NCI-H345 (cell line): ENCODE data around the gene KCNQ1.

Source experiments
- DNase-seq: peaks from one replicate; lab custom pipeline; 2025; lab: John Stamatoyannopoulos, UW

The KCNQ1 gene

DNA sequence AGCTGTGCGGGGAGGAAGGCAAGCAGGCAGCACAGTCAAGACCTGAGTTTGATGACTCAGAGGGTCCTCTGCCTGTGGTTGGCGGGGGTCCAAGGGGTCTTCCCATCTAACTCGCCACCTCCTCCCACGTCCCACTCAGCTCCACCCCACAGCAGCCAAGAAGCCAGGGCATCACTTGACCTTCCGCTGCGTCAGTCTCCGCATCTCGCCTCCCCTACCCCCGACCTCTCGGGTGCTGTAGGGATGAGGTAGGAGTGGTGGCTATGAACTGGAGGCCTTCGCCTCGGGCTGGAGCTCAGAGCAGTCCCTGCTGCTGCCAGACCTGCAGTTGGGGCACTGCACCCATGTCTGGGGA, 350.1 kb downstream of the KCNQ1 start:
- no peak for DNase-seq

DNA sequence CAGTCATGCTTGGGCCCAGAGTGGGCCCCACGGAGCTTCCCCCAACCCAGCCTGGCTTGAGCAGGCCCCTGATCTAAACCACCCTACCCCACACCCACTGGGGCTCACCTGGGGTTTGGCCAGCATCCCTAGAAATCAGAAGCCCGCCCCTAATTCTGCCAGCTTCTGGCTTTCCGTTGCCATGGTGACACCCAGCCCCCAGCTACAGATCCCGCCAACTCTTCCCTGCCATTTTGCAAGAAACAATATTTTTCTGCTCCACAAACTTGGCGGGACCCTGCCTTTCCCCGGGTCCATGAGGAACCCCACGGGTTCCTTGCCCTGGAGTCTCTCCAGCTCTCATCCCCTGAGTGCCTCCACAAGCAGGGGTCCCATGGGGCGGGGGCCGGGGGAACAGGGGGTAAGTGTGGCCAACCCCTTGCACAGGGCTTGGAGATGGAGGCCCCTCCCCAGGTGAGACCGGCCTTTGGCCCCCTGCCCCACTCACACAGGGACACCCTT, 350.7 kb downstream of the KCNQ1 start:
- no peak for DNase-seq

DNA sequence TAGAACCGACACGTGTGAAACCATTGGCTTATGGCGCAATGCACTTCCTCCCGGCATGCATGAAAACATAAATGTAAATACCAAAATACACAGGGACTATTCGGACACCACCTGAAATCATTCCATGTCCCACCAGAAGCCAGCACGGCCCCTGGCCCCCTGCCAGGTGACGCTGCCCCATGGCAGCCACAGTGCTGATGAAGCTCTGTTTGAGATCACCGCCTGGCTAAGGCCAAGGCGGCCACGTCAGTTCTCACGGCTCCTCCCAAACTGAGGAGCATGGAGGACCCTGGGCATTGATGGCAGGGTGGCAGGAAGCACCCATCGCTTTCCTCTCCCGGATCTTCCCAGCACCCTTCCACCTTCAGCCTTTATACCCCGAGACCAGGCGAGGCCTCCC, 351.3 kb downstream of the KCNQ1 start:
- DNase-seq = no peak

DNA sequence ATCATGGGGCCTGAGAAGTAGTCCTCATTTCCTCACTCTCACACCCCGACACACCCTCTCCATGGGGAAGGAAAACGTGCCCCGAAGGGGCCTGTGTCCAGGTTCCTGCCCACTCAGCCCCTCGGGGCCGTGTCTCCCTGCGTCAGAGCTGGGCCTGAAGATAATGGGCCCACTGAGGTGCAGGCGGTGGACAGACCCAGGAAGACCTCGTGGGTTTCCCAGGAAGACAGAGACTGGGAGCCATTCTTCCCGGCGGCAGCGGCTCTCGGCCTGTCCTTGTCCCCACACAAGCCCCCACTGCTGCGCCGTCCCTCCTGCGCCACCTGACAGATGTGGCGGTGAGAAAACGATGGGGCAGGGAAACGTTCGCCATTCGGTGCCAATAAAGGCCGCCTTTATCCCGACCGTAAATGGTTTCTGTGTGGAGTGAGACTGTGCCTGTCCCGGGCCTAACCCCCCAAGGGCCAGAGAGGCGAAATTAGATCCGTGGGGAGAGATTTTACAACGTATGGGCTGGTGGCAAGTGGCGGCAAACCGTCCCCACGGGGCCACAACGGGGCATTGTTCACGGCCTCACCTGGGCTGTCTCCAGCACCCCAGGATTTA, 351.8 kb downstream of the KCNQ1 start:
- no peak for DNase-seq

DNA sequence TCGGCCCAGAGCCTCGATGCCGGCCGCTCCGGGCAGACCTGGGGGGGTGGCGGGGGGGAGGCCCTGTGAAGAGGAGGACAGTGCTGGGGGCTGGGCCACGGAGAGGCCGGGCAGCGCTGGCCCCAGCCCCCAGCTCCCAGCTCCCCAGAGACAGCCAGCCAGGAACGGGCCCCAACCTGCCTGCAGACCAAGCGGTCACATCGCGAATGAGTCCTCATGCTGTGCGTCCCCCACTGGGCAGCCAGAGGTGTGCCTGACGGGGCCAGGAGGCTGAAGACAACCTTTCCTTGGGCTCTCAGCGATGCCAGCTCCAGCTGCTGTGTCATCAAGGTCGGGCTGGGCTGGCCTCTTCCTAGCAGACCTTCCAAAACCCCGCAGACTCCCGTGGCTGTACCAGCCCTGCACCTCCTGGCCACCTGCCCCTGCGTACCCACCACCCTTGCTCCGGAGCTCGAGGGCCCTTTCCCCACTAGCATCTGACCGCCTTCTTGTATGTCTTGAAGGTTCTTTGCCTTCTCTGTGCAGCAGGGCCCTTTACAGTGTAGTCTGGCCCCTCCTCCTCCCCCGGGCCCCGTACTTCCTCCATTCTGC, 352.4 kb downstream of the KCNQ1 start:
- no peak for DNase-seq

DNA sequence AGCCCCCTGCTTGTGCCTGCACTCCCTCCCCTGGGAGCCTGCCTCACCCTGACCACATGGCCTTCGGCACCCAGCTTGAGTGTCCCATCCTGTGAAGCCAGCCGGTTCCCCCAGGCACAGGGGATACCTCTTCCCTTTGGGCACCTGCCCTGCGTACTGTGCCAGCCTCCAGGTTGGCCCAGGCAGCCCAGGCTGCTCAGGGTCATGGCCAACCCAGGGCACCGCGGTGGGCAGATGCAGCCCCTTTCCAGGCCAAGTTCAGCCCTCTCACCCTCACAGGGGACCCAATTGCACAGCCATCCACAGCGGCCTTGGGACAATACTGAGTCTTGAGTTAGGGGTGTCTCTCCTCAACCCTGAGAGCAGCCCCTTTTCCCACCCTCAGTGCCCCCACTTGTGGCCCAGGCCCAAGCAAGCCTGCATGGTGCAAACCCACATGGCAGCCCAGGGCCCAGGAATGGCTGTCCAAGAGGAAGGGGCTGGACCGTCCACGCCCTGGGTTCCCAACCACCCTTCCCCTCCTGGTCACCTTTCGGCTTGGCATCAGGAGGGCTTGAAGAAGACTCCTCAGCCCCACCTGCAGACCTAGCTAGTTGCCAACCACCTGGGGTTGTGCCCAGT, 353.0 kb downstream of the KCNQ1 start:
- DNase-seq = no peak

DNA sequence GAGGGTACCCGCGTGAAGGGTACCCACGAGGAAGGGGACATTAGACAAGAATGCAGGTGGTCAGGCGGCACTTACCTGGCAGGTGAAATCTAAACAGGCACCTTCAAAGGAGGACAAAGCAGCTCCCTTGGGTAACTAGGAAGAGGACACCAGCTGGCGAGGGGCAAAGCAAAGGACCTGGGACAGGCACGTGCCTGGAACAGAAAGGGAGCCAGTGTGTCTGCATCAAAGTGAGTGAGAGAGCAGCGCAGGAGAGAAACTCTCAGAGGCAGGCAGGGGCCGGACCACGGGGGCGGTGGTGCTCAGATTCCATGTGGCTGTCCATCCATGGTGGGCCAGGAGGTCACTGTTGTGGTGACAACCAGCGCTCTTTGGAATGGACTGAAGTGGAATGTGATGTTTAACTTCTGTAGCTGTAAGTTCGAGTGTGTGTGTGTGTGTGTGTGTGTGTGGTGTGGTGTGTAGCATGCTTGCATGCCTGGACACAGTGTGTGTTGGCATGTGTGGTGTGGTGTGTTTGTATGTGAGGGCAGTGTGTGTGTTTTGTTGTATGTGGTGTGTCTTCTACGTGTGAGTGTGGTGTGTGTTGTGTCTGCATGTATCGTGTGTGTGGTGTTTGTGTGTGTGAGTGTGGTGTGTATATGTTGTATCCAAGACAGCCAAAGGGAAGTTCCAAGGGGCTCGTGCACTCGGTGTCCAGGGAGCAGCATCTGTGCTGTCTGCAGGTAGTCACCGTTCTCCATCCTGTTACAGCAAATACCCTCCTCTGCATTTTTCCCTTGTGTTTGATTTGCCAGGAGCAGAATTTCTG, 354.3 kb downstream of the KCNQ1 start:
- DNase-seq = no peak

DNA sequence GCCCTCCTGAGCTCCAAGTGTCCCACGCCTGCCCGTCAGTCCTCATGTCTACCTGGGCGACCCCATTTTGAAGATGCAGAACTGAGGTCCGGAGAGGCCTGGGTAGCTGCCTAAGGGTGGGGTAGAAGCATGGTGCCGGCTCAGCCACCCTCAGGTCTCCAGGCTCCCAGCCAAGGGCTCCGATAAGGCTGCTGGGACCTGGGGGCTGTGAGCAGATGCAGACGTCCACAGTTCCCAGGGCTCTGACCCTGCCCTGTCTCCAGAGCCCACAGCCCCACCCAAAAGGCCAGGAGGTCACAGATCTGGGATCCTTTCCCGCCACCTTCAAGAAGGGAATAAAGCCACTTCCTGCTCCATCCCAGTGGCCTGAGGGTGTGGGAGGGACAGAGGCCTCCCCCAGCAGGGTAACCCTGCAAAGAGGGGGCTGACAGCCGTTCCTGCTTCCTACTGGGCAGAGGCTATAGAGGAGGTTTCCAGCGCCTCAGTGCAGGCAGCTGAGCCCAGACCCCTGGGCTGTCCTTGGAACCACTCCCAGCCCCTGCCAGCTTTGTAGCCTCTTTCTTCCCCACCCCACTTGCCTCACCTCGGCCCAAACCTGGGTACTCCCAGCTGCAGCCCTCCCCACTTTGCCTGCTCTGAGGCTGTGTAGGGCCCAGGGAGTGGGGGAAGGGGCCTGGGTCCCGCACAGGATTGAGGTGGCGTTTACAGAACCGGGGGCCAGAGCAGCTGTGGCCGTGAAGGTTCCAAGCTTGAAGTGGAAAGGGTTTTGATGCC, 355.3 kb downstream of the KCNQ1 start:
- DNase-seq = no peak

DNA sequence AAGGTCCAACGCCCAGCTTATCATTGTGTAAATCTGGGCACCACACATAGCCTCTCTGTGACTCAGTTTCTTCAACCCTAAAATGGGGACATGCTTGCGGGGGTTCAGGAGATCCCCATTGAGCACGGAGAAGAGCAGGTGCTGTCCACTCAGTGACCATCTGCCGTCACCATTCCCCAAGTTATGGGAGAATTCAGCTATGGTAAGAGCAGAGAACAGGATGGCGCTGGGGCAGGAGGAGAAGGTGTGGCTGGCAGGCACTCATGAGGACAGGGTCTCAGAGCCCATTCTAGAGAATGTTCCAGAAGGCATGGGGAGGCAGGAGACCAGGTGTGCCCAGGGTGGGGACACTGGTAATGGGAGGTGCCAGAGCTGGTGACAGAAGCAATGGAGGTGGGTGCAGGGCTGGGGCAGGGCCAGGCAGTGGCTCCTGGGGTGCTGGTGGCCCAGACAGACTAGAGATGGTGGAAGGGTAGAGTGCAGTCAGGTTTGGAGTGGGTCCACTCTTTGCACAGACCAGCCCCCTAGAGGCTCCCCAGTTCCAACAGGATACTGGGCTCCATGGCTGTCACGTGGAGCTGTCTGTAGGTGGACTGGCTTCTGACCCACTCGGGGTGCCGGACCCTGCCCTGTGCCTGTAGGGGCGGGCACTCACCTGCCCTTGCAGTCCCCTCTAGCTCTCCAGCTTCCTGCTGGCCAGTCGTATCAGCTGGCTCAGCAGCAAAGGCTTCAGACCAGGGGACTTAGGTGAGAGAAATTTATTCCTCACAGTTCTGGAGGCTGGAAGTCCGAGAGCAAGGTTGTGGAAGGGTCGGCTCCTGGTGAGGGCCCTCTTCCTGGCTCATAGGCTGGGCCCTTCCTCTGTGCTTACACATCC, 356.1 kb downstream of the KCNQ1 start:
- no peak for DNase-seq

DNA sequence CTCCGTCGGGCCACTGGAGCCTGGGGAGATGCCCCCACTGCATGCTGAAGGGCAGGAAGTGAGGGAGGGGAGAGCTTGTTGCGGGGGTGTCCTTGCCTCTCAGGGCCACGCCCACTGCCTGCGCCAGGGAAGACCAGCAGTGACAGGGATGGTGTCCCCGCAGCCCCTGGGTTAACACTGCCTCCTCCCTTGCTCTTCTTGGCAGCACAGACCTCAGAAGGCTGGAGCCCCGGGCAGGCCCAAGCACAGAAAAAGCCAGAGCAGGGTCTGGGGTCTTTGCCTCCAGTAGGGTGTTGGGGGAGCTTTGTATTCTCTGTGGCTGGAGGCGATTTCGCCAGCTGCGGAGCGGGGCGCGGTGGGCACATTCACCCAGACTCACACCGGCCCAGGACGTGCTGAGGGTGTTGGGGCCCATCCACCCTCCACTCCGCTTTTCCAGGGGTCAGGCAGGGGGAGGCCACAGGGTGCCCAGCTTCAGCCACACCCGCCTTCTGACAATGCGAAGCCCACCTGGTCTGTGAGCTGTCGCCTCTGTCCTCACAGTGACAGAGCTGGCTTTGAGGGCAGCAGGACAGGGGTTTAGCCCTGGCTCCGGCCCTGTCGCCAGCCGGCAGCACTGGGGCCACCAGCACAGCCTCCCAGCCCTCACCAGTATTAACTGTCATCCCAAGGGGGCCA, 357.0 kb downstream of the KCNQ1 start:
- DNase-seq = no peak

DNA sequence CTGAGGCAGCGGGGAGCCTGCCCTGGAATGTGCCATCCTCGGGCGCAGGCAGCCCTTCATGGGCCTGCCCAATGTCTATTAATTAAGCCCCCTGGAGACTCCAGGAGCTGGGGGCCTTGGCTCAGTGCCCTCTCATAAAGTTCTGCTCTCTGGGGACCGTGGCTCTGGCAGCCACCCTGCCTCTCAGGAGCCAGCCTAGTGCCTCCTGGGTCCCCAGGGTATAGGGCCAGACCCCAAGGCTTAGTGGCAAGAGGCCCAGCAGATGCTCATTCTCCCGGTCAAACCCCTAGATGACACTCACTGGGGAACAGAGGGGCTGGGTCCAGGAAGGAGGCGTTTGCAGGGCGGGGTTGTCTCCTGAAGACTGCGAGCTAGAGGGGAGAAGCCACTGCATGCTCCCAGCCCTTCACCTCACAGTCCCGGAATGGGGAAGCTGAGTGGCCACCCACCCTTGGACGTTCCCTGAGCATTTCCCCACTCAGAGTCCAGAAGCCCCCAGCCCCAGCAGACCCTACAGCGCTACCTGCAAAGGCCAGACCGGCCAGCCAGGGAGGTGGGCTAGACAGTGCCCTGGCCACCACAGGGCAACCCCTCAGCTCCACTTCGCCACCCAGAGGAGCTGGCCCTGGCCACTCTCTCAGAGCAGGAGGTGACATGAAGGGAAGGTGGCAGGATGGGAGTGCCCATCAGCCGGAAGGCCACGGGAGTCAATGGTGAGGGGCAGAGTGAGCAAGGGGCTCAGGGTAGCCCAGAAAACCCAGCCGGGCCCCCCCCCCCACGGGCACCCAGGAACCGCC, 357.8 kb downstream of the KCNQ1 start:
- DNase-seq = no peak

DNA sequence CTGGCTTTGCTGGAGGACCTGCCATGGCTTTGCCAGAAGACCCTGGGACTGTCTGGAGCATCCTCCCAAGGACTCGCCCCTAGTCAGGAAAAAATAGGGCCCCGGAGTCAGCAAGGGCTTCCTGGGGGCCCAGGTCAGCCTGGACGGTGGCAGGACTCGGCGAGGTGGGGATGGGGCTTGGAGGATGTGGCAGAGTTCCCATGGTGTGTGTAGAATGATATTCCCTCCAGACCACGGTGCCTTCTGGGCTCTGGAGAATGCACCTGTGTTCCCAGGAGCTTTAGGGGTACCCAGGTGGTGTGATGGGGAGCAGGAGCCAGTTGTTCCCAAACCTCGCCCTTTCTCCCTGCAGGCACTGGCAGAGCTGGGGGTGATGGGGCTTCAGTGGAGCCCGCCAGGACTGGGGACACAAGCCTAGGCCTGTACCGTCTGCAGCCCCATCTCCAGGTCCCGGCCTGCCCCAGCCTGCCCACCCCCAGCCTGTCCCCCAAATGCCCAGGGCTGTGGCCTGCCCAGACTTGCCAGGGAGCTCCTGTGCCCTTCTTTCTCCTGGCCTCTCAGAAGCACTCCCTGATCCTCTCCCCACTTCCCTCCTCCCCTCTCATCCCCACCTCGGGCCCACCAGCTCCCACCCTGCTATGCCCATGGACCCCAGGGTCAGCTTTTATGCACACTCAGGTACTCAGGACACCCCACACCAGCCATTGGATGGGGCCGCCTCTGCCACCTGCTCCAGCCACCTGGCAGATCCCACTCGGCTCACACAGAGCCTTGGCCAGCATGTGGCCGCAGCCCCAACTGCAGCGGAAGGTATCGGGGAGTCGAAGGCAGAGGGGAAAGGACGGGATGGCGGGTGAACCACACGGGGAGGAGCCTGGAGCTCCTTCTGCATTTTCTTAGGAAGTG, 358.6 kb downstream of the KCNQ1 start:
- no peak for DNase-seq

DNA sequence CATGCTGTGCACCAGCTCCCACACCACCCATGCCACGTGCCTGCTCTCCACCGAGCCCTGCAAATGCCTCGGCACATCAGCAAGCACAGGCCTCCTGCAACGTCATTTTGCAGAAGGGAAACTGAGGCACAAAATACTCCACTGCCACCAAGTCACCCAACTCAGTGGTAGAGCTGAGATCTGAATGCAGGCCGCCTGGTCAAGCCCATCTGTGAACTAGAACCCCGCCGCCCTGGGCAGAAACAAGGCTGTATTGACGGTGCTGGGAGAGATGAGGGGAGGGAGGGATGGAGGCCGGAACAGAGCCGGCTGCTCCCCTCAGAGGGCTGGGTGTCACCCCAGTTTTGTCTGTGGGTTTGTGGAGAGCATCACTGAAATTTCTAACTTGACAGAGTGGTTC, 359.4 kb downstream of the KCNQ1 start:
- DNase-seq = no peak

DNA sequence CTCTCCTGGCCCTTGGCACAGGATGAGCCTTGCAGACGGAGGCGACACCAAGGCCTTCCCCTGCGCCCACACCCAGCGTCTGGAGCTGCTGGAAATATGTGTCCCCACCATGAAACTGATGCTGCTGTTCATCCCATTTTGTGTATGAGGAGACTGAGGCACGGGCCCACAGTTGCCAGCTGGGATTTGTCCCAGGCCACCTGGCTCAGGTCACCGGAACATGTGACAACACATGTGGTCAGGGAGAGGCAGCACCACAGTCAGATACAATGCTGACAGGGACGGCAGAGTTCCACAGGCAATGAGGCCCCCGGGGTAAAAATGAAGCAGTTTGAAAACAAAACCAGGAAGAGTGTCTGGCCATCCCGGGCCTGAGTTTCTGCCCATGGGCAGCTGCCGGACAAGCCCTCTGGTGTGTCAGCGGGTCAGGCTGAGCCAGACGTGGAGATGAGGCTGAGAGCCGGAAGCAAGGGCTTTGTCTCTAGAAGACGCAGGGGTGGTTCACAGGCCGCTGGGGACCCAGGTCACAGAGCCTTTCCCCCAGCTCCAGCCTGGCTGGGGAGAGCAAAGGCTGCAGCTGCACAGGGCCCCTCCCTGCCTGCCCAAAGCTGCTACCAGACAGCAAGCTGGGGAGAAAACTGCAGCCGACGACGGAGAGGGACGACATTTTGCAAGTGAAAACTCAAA, 360.0 kb downstream of the KCNQ1 start:
- no peak for DNase-seq

DNA sequence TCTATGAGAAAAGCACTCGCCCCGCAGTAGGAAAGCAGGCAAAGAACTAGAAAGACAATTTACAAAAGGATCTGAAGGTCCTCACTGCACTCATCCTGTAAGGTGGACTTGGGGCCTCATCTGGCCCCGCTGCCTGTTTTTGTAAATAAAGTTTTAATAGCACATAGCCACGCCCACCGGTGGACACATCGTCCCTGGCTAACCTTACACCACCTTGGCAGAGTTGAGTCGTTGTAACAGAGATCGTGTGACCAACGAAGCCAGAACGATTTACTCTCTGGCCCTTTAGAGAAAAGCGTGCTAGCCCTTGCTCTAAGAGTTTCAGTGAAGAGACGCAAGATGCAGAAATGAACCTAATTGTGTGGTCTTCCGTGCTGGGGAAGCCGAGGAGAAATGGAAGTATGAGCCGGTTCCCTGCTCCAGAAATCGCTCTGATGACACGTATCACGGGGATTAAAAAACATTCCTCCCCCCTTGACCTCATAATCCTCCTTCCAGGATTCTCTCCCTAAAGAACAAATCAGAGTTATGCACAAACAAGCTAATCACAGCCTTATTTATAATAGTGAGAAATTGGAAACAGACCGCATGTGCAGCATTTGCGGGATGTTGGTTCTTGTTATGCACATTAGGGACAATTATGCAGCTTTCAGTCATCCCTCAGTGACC, 360.7 kb downstream of the KCNQ1 start:
- DNase-seq = no peak

DNA sequence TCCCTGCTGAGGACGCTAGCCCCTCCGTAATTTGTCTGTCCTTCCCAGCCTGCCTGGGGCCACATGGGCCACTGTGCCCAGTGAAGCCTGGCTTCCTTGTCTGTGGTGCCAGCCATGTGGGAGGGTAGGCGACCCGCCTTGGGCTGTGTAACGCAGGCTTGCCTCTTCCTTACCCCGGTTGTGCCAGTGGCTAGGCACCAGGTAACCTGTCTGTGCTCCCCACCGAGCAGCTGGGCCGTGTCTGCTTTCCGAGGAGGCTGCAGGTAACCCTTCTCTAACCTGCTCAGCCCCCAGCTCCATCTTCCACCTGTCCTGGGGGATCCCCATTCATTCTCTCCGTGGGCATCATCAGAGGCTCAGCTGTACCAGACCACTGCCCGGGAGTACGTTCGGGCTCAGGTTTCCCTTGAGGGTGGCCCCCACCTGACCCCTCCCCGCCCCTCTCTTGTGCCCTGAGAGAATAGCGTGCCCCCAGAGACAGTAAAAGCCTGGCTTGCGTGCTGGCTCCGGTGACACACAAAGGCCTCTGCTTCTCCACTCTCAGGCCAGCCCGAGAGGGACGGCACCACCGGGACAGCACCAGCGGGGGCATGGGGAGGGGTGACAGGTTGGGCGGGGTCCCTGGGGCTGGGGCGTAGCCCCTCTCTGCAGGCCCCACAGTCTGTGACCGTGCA, 361.7 kb downstream of the KCNQ1 start:
- DNase-seq = no peak
